ENCODE measurements around the gene THBS4.

- no peak for TF ChIP-seq CTCF (IDR thresholded peaks at IDR 0.05)
- TF ChIP-seq REST (IDR thresholded peaks at IDR 0.05; ENCODE audit: low read depth, low read length): no peak
- no peak for TF ChIP-seq POLR2AphosphoS5 (IDR thresholded peaks at IDR 0.05; ENCODE audit: low read depth, low read length)
- no peak for TF ChIP-seq RAD21 (IDR thresholded peaks at IDR 0.05; ENCODE audit: low read length)
- TF ChIP-seq USF2 (IDR thresholded peaks at IDR 0.05; ENCODE audit: borderline replicate concordance, low read depth, low read length): no peak
- TF ChIP-seq SMC3 (IDR thresholded peaks at IDR 0.05; ENCODE audit: low read depth, low read length): no peak
- TF ChIP-seq JUND (IDR thresholded peaks at IDR 0.05): no peak
- no peak for TF ChIP-seq EZH2phosphoT487 (IDR thresholded peaks at IDR 0.05; ENCODE audit: borderline replicate concordance, low read depth)
- no peak for TF ChIP-seq MXI1 (IDR thresholded peaks at IDR 0.05; ENCODE audit: low read depth, low read length)
Observed at GRCh38 chr5:80052464-80052863, 17.3 kb downstream of the THBS4 start.

Measured in SK-N-SH (cell line).